Hindlimb muscle (tissue), 1 donor: ENCODE data around the gene COL4A2. TPM values are rescaled to one million over a fixed set of nuclear protein-coding genes. Genes with fewer than 3 reads are reported as not detected.
A peak's percentile ranks its signal among the peaks of the same experiment; 100 is the strongest.

ENCODE experiments used
- DNase-seq: peaks from one replicate; pipeline ENCODE4 v3.0.0-alpha.2; 2013
- polyA plus RNA-seq: library from polyadenylated mRNA; unstranded; fragments of 120-200 nt; gene quantifications from one replicate; pipeline ENCODE4 v1.2.1, GENCODE V29; 2013; ENCODE audit not compliant: insufficient read length

COL4A2 gene
- polyA plus RNA-seq, 1 donor, result 562 TPM

DNA sequence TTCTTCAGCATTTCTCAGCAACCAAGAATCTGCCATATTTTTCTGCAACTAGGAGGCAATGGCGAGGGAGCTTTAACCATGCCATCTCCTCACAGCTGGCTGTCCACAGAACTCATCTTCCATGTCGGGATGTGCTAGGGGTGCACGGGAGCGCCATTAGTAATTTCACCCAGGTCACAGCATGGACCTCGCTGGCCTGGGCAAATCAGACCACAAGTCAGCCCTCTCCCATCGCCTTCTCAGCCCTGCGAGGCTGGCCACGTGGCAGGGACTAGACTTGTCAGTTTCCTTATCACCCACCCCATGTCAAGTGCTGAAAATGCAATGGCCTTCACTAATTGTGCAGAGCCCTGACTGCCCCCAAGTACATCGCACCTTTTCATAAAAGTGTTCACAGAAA is 15.8 kb upstream of the COL4A2 start:
- DNase-seq, result no peak

- no peak for DNase-seq
These were observed 14.0 kb upstream of the COL4A2 start for GRCh38 chr13:110293037-110293436.

GRCh38 chr13:110293649-110294048 is 13.4 kb upstream of the COL4A2 start:
- DNase-seq, result no peak

GRCh38 chr13:110294146-110294545 is 12.9 kb upstream of the COL4A2 start:
- DNase-seq, result no peak

GRCh38 chr13:110294622-110295021 is 12.5 kb upstream of the COL4A2 start:
- DNase-seq, result no peak

- DNase-seq, result no peak
These were observed 10.1 kb upstream of the COL4A2 start for GRCh38 chr13:110297011-110297410.

- DNase-seq, result no peak
These were observed 9.1 kb upstream of the COL4A2 start for GRCh38 chr13:110297766-110298504.

DNA sequence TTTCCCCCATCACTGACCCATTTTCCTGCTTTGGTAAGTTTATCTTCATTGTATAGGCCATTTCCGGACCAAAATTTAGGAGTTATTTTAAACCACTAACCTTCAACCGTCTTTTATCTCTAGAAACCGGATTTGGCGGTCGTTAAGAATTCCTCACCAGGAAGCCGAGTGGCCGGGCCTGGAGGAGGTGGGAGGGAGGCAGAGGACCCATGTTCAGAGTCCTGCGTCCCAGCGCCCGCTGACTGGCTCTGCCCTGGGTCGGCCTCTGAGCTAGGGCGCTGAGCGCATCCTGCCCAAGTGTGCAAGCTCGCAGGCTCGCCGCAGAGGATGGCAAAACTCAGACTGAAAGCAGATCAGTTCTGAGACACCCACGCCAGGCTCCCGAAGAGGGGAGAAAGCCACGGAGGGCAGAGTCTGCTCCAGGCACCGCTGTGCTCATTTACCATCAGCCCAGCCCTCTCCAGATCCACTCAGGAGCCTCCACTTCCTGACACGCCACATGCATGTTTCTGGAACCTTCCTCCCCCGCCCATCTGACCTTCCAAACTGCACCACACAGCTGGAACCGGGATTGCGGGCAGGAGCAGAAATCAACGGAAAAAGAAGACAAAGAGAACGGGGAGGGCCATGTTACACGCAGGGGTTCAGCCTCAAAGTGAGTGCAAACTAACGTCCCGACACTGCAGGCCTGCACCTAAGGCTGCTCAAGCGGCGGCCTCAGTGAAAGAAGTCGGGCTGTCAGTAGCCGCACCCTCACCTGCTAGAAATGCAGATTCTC is 8.4 kb upstream of the COL4A2 start:
- DNase-seq, result no peak

DNA sequence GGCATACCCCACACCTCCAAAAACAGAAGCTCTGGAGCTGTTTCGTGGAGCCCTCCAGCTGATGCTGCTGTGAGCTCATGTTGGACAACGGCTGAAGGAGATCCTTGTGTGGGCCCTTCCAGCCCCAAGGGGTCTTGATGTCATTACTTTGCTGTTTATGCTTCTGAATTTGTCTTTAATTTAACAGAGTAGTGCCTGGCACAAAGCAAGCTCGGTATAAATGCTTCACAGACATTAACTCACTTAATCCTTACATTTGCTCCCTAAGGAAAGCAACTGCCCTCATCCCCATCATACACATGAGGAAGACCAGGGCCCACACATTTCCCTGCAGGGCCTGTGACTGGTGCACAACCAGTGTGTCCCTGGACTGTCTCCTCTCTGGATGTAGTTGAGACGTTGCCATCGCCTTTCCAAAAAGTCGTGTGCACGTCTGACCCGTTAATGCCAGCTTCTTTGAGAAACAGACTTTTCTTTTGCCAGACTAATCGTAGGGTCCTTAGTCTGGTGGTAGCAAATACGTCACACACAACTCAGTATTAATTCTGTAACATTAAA is 7.7 kb upstream of the COL4A2 start:
- no peak for DNase-seq

DNA sequence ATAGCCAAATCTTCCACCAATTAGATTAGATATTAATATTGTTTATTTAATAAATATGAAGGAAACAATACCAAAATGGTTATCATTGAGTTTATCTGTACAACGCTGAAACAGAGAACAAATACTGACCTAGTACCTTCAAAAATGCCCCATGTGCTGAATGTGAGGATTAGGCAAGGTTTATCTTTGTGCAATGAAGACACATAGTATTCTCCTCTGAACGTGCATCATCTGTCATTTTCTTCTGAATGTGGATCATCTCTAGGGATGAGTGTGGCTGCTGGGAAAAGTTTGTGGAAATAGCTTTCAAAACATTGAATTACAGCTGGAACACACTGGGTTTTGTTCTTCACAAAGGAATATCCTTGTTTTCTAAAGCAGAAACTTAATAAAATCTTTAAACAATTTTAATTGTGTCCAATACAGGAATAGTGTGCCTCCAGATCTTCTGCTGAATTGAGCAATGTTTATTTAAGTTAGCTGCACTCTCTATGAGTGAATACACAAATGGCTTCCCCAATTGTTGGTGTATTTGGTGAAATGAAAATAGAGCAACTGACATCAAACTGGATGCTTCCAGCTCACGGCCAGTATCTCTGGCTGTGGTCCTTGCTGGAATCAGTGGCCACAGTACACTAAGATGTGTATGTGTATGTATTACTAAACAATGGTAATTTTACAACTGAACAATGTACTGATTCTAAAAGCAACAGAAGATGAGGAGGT is 6.8 kb upstream of the COL4A2 start:
- DNase-seq, result no peak

DNA sequence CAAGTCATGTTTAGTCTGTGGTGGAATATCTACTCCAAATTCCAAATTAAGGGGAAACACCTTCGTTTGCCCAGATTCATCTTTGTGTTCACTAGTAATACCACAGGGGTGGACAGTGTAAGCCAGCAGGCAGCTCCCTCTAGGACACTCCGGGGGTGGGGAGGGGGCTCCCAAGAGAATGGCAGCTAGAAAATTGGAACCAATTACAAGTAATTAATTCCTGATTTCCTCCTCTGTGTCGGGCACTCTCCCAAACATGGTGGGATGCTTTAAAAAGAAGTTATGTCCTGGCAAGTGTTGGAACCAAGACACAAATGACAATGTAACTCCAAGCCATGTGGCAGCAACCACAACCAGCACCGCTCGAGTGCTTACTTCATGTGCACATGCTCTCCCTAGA is 6.0 kb upstream of the COL4A2 start:
- no peak for DNase-seq

DNA sequence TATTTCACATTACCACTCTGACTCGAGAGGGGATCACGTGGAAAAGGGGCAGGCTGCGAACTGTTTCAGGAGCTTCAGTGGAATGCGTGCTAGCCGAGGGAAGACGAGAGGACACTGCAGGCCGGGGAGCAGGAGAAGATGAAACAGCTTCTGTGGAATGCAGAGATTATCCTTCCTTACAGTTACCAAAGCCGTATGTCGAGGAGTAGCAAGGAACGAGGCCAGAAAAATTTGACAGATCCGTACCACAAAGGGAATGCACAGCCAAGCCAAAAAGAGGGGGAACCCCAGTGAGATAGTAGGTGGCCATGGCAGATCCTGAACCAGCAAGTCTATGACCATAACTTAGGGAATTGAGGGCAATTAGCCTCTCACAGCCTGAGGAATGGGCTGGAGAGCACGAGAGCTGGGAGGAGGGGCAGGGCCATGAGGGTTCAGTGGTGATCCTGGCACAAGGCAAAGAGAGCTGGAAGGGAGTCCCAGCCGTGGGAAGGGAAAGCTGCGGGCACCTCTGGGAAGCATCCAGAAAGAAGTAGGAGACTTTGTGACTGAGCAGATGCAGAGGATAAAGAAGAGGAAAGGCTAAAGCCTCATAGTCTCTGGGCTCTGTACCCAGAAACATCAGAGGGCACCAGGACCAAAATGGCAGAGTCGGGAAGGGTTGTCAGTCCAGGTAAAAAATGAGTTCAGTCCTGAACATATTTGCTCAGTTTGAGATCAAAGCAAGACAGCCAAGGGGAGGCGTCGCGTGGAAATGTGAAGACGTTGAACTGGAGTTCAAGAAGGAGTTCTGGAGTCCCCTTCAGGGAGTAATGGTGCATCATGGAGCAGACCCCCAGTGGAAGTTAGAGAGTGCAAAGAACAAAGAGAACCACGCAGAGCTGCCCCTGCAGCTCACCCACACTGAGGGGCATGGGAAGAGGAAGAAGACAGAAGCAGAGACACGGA is 5.2 kb upstream of the COL4A2 start:
- DNase-seq, result no peak

DNA sequence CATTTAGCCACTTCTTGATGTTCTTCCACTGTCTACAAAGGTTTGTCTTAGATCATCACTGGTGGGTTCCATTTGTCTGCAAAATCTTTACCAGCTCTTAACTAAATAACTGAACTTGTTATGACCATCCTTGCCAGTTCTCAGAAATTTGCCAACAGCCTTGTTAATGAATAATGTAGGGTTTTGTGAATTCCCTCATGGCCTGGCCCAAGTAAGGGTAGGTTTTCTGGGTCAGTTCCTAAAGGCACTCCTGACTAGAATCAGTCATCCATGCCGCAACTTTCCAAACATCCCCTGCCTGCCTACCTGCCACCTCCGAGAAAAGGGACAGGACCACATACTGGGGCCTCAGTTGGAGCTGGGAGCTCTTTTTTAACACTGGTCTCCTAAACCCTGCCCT is 4.1 kb upstream of the COL4A2 start:
- no peak for DNase-seq

GRCh38 chr13:110303644-110304043 is 3.4 kb upstream of the COL4A2 start:
- no peak for DNase-seq

DNA sequence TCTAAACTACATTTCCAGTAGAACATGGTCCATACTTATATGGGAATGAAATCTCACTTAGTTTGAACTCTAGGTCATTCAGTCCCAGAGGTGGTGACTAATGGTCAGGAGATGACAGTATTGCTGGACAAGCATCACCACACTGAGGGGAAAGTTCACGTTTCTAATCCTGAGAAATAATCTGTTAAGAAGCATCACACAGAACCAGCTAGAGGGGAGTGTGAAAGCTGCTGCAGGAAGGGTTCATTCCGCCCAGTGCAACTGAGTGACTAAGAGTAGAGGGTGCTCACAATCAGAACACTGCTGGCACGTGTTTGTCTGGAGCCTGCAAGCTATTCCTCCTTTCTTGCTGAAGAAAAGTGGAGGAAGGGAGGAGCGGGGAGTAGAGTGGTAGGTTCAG is 2.8 kb upstream of the COL4A2 start:
- DNase-seq, result no peak

DNA sequence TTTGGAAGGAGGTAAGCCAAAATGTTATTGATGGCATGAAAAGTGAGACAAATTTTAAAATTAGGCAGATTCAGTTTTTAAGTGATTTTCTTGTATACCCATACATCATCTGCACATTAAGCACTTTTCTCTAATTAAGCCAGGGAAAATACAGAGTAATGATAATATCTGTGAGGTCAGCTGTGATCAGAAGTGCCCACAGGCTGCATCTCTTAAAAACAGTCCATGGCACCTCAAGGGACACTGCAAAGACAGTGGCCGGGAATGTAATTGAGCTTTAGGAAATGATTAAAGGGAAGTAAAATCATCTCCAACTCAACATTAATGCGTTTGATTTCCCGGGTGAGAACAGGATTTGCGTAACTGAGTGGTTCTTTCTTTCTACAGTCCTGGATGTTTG is 2.1 kb upstream of the COL4A2 start:
- DNase-seq, result no peak

- no peak for DNase-seq
These were observed 1.5 kb upstream of the COL4A2 start for GRCh38 chr13:110305544-110305943.

DNA sequence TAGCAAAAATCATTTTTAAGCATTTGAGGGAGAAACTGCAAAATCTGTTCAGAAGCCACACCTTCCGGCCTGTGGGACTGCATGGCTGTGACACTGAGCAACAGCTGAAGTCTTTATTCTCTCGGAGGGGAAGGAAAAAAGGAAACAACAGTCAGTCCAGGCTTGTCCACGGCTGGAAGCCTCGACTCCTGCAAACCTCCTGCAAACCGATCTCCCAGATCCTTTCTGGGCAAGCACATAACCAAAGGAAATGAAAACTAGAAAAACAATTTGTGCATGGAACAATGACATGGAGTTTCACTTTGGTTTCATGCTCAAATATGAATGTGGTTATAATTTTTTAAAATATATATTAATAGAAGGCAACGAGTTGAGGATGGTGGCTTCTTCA is 1.1 kb upstream of the COL4A2 start:
- DNase-seq, result no peak

GRCh38 chr13:110306340-110306959 is 634 bp upstream of the COL4A2 start:
- no peak for DNase-seq

DNA sequence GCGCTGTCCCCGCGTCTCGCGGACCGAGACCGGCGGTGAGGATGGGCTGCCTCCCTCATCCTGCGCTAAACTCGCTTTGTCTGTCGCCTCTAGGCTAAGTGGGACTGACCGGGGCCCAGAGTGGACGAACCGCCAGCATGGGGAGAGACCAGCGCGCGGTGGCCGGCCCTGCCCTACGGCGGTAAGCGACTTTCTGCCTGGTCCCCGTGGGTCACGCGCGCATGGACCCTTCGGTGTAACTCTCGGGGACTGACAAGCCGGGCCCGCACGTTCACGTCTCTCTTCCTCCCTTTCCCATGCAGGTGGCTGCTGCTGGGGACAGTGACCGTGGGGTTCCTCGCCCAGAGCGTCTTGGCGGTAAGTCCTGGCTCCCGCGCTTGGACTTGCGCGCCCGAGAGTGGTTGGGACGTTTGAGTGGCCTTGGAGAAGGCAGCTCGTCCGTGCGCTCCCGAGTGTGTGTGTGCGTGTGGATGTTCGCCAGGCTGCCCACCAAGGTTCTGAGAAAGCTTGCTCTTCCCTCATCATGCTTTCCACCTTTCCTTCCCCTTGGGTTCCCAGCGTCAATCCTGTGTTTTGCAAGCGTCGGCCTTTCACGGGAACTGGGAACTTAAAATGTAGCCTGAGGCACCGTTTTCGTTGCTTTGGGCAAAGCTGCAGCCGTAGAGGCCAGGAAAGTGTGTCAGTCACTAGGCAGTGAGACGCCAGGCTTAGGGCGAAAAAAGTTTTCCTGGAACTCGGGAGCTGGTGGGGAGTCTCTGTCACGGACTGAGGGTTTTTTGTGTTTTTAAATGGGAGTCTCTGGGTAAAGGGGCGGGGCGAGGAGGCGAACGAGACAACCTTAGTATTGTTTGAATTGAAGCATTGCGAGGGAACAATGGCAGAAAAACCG is 927 bp downstream of the COL4A2 start:
- peak; percentile 61 for DNase-seq
